Endothelial cell of umbilical vein (primary cell): ENCODE results near the gene LRP1B. TPM values are rescaled to one million over a fixed set of nuclear protein-coding genes. Genes with fewer than 3 reads are reported as not detected.

Experiments
- BruUV-seq: library from RNA; stranded (reverse); fragments of 400-500 nt; replicated peaks from 2 replicates; lab custom pipeline; 2021; lab: Mats Ljungman, UMichigan
- CTCF ChIA-PET: fragments of 300-600, 350-600 bp; sonication (Branson Sonifier 250); formaldehyde crosslinking; loops from one replicate; lab custom pipeline; 2021; ENCODE audit warnings: antibody characterized with exemption, inconsistent platforms; lab: Charles Lee
- POLR2A ChIA-PET: fragments of 300-600, 350-600 bp; sonication (Branson Sonifier 250); formaldehyde crosslinking; loops from one replicate; lab custom pipeline; 2021; ENCODE audit warnings: antibody characterized with exemption, inconsistent platforms; lab: Charles Lee
- DNase-seq: peaks from one replicate; pipeline ENCODE4 v3.0.0-alpha.2; 2011; ENCODE audit warnings: low read depth, low spot score
- FAIRE-seq: peaks from 2 replicates; lab custom pipeline; 2011; peaks lifted over from hg19 to GRCh38; lab: Jason Lieb, UNC
- H2AFZ ChIP-seq: 2 replicates; pipeline ENCODE4 v1.6.0; 2012; ENCODE audit warnings: low read depth, low read length, control low read depth, inconsistent platforms
- H3K27ac ChIP-seq: 2 replicates; pipeline ENCODE4 v1.5.1; 2011; ENCODE audit warnings: low read depth, mild to moderate bottlenecking, control low read depth, low read length, moderate library complexity; ENCODE audit not compliant: insufficient read depth
- H3K27me3 ChIP-seq, 2 experiments: 2 replicates each; pipeline versions ENCODE4 v1.6.0 to v1.6.1; 2011; ENCODE audit warnings: low read length in 2 of 2, mixed read lengths in 1 of 2; ENCODE audit not compliant: control insufficient read depth in 2 of 2, insufficient read depth in 2 of 2
- H3K36me3 ChIP-seq, 2 experiments: 2 replicates in 1 of 2; 3 replicates in 1 of 2; pipeline ENCODE4 v1.5.1; 2011; ENCODE audit warnings: low read length in 2 of 2, mild to moderate bottlenecking in 1 of 2, moderate library complexity in 1 of 2; ENCODE audit not compliant: control insufficient read depth in 2 of 2, insufficient read depth in 2 of 2; ENCODE audit errors: extremely low read depth in 1 of 2
- H3K4me1 ChIP-seq: 3 replicates; pipeline ENCODE4 v1.5.1; 2011; ENCODE audit warnings: mild to moderate bottlenecking, low read length; ENCODE audit not compliant: control insufficient read depth, insufficient read depth; ENCODE audit errors: extremely low read depth
- H3K4me2 ChIP-seq: 2 replicates; pipeline ENCODE4 v1.6.1; 2011; ENCODE audit warnings: low read length, control low read depth, mixed read lengths; ENCODE audit not compliant: insufficient read depth
- H3K4me3 ChIP-seq, 3 experiments: fragments of 200-600 bp in 1 of 3; sonication (generic), shearing (Covaris generic) in 1 of 3; replicated peaks in 1 of 3; 2 replicates each; pipeline ENCODE4 v1.5.1; 2011 to 2016; ENCODE audit warnings: control low read depth in 3 of 3, low read length in 3 of 3, mild to moderate bottlenecking in 2 of 3, inconsistent platforms in 1 of 3, low read depth in 1 of 3, moderate library complexity in 1 of 3; ENCODE audit not compliant: insufficient read depth in 1 of 3
- H3K79me2 ChIP-seq: 2 replicates; pipeline ENCODE4 v1.6.0; 2012; ENCODE audit warnings: low read length, inconsistent platforms; ENCODE audit not compliant: control insufficient read depth, insufficient read depth
- H3K9ac ChIP-seq: replicated peaks from 2 replicates; pipeline ENCODE3; 2011; ENCODE audit warnings: low read length, control low read depth; ENCODE audit not compliant: insufficient read depth; ENCODE audit errors: extremely low read depth
- H3K9me1 ChIP-seq: replicated peaks from 3 replicates; pipeline ENCODE4 v1.6.0; 2011; ENCODE audit warnings: mild to moderate bottlenecking, low read length; ENCODE audit not compliant: control insufficient read depth, insufficient read depth; ENCODE audit errors: extremely low read depth
- H3K9me3 ChIP-seq: replicated peaks from 2 replicates; pipeline ENCODE4 v1.5.1; 2012; ENCODE audit warnings: low read length, inconsistent platforms; ENCODE audit not compliant: control insufficient read depth, insufficient read depth
- H4K20me1 ChIP-seq: replicated peaks from 2 replicates; pipeline ENCODE3; 2011; ENCODE audit warnings: mild to moderate bottlenecking, low read length; ENCODE audit not compliant: control insufficient read depth, insufficient read depth; ENCODE audit errors: extremely low read depth
- CTCF ChIP-seq, 2 donors: IDR thresholded peaks; 1 replicate in 1 of 2; 2 replicates in 1 of 2; pipeline ENCODE4 v1.5.1; 2011; ENCODE audit warnings: low read length in 2 of 2, mild to moderate bottlenecking in 2 of 2, moderate library complexity in 2 of 2, control low read depth in 1 of 2, inconsistent platforms in 1 of 2, low read depth in 1 of 2; ENCODE audit not compliant: insufficient read depth in 1 of 2; ENCODE audit errors: extremely low read depth in 1 of 2
- EZH2 ChIP-seq: IDR thresholded peaks from 2 replicates; pipeline ENCODE4 v1.6.1; 2012; ENCODE audit warnings: borderline replicate concordance, low read depth, mild to moderate bottlenecking, moderate library complexity, low read length, inconsistent platforms; ENCODE audit not compliant: severe bottlenecking
- FOS ChIP-seq: IDR thresholded peaks from 2 replicates; pipeline ENCODE4 v1.6.1; 2011; ENCODE audit warnings: mild to moderate bottlenecking, low read length, moderate library complexity, borderline replicate concordance; ENCODE audit not compliant: insufficient read depth
- GATA2 ChIP-seq: IDR thresholded peaks from 2 replicates; pipeline ENCODE4 v1.7.0; 2011; ENCODE audit warnings: low read depth, mild to moderate bottlenecking, moderate library complexity, mixed read lengths, low read length; ENCODE audit not compliant: insufficient read length, insufficient read depth
- JUN ChIP-seq: IDR thresholded peaks from 2 replicates; pipeline ENCODE4 v1.6.1; 2011; ENCODE audit warnings: borderline replicate concordance, low read depth; ENCODE audit not compliant: insufficient read length, insufficient read depth
- MAX ChIP-seq: IDR thresholded peaks from 2 replicates; pipeline ENCODE4 v1.6.1; 2011; ENCODE audit not compliant: insufficient read depth, insufficient read length
- MYC ChIP-seq: IDR thresholded peaks from one replicate; pipeline ENCODE4 v1.6.1; 2011; ENCODE audit warnings: mild to moderate bottlenecking, low read depth, low read length
- POLR2A ChIP-seq: IDR thresholded peaks from 2 replicates; pipeline ENCODE4 v1.6.1; 2012; ENCODE audit warnings: low read depth, mild to moderate bottlenecking, control low read depth, low read length
- POLR2AphosphoS5 ChIP-seq: IDR thresholded peaks from 2 replicates; pipeline ENCODE4 v1.6.1; 2012; ENCODE audit warnings: low read depth, mild to moderate bottlenecking, control low read depth, low read length, moderate library complexity; ENCODE audit not compliant: insufficient read depth
- dilution Hi-C: fragments of 300-500 bp; cut with MboI; formaldehyde crosslinking; loops from one replicate; pipeline ENCODE4 v1.15.0; 2019; ENCODE audit warnings: low sequenced_read_pairs; ENCODE audit not compliant: extremely low pct_ligation_motif_present
- intact Hi-C: fragments of 100-400 bp; cut with micrococcal nuclease; formaldehyde crosslinking; loops from one replicate; pipeline ENCODE4 v1.10.0; 2022
- polyA plus RNA-seq, 4 experiments: library from polyadenylated mRNA; depleted of rRNA in 3 of 4; stranded (reverse) in 3 of 4; unstranded in 1 of 4; fragments of >200 nt; gene quantifications; 2 replicates each; pipeline versions ENCODE4 v1.2.1 to v1.2.3, GENCODE V29; 2011 to 2012; ENCODE audit warnings: missing spikeins in 1 of 4
- total RNA-seq: library from RNA; stranded (reverse); gene quantifications from 2 replicates; pipeline ENCODE4 v1.2.3, GENCODE V29; 2021

The LRP1B gene
- total and polyA plus RNA-seq, 2 donors (not counting 3 experiments of a cell fraction or from before 2014, with no cell fraction given), result 0.03 to 0.07 TPM

DNA sequence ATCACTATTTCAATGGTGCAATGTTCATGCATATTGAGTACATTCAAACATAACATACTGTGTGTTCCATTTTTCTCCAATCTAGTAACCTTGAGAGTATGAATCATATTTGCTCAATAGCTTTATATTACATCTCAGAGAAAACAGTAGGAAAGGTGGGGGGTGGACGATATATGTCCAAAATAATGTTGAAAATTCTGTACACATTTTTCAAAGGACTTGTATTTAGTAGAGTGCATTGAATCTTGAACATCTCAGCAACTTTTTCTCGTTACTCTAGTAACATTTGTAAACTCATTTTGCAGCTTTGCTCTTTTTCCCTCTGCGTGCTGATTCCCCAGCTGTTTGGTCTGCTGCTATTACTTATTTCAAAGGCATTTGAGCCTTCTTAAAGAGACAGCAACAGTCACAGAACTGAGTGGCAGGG, 1487.0 kb downstream of the LRP1B start:
- POLR2A ChIA-PET, result no interaction called here
- Histone ChIP-seq H3K9me3 (no peaks in the 10 kb centered on the region), H2AFZ (no peak overlapping the region), H3K36me3 (no peaks in the 10 kb centered on the region), H3K79me2 (no peaks in the 10 kb centered on the region), H3K9ac (no peak overlapping the region), H3K4me1 (no peaks in the 10 kb centered on the region), H4K20me1 (no peaks in the 10 kb centered on the region), H3K4me3 (no peak overlapping the region), H3K4me2 (no peak overlapping the region), H3K27ac (no peak overlapping the region), H3K27me3 (no peaks in the 10 kb centered on the region), H3K9me1 (no peaks in the 10 kb centered on the region)
- intact Hi-C loops, result no loop called here
- dilution Hi-C loops, result no loop called here
- FAIRE-seq (no peak), DNase-seq (peak; percentile 40)
- BruUV-seq, result no TSS peak
- CTCF ChIA-PET, result interaction anchor here (0.7 to 1.3 kb wide), 5 partner anchors 10 to 911 kb away, joined by 3 to 6 read pairs (median 3); no protein-coding TSS in a partner anchor
- TF ChIP-seq POLR2A (no peak), CTCF (IDR thresholded peaks at IDR 0.05; ENCODE audit: extremely low read depth in 1 of 2, insufficient read depth in 1 of 2, low read depth in 1 of 2, low read length in 2 of 2) (no peak), FOS (no peak), POLR2AphosphoS5 (no peak), GATA2 (no peak), MAX (no peak)

DNA sequence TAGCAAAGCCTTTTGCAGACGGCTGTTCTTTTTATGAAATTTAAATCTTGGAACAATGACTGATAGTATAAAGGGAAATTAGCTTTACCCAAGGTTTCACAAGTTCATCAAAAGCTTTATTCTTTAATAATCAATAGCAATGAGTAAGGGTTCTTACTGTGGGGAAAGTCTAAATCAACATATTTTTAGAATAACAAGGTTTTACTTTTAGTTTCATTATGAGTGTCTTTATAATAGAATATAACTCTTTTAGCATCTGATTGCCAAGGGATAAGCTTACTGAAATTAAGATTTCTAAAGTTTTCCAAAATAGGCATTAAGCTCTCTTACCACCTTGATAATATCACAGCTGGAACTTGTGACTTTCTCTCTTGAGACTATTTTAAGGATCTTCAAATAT, 1489.7 kb downstream of the LRP1B start:
- Histone ChIP-seq H3K4me1 (no peaks in the 10 kb centered on the region), H2AFZ (no peak overlapping the region), H3K4me2 (no peak overlapping the region), H3K9me3 (no peaks in the 10 kb centered on the region), H3K36me3 (no peaks in the 10 kb centered on the region), H4K20me1 (no peaks in the 10 kb centered on the region), H3K4me3 (no peak overlapping the region), H3K79me2 (no peaks in the 10 kb centered on the region), H3K27ac (no peak overlapping the region), H3K9me1 (no peaks in the 10 kb centered on the region), H3K9ac (no peak overlapping the region), H3K27me3 (no peaks in the 10 kb centered on the region)
- dilution Hi-C loops, result no loop called here
- intact Hi-C loops, result no loop called here
- FAIRE-seq (no peak), DNase-seq (no peak)
- CTCF ChIA-PET, result interaction anchor here (1.2 kb wide), 1 partner anchor 9 kb away, joined by 4 read pairs; no protein-coding TSS in a partner anchor
- BruUV-seq, result no TSS peak
- POLR2A ChIA-PET, result no interaction called here
- TF ChIP-seq JUN, result no peak
- no peak for TF ChIP-seq MYC
- no peak for TF ChIP-seq FOS
- no peak for TF ChIP-seq GATA2
- no peak for TF ChIP-seq EZH2
- TF ChIP-seq POLR2AphosphoS5, result no peak
- TF ChIP-seq POLR2A, result no peak
- no peak for TF ChIP-seq CTCF (IDR thresholded peaks at IDR 0.05; ENCODE audit: extremely low read depth in 1 of 2, insufficient read depth in 1 of 2, low read depth in 1 of 2, low read length in 2 of 2)
- TF ChIP-seq MAX, result no peak
